VCaP (cell line): ENCODE results near the gene BMS1.

ENCODE experiments used
- H3K27ac ChIP-seq: fragments of 450-650 bp; 2 replicates; pipeline ENCODE4 v1.5.1; 2017
- TF ChIP-seq, protein P1 (sequence below): fragments of 450-650 bp; conservative IDR thresholded peaks from 2 replicates; pipeline ENCODE4 v1.5.1; 2017; ENCODE audit warnings: mild to moderate bottlenecking, moderate library complexity

BMS1 gene

DNA sequence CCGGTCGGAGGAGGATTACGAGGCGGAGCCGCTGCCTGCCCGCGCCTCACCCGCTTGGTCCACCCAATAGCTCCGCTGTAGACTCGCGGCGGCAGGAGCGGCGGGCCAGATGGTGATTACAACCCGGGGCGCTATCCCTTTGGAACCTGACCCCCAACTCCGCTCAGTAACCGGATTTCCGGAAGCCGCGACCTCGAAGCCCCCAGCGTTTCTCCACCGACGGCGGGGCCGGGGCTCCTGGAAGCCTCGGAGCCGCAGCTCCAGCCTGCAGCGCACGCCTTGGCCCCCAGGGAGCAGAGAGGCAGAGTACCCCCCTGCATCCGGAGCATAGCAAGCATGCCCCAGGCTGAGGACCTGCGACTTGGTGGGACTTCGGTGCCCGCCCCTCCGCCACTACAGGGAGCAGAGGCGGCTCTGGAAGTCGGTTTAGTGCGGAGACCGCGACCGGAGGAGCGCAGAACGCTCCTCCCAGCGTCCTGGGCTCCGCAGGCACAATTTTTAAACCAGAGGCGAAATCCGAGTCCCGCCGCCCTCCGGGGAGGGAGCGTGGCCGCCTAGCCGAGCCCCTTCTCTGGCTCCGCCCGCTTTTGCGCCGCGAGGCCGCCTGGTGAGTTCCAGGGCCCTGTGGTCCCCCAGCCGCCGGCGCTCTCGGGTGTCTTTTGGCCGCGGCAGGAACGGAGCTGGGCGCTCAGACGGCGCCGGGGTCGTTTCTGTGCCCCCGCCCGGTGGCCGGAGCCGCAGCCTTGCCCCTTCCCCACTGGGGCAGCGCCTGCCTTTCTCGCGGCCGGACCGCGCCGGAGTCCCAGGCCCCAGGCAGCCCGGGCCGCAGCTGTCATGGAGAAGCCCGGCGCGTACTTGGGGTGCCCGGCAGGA is 28.2 kb upstream of the BMS1 start:
- TF ChIP-seq, protein P1, sequence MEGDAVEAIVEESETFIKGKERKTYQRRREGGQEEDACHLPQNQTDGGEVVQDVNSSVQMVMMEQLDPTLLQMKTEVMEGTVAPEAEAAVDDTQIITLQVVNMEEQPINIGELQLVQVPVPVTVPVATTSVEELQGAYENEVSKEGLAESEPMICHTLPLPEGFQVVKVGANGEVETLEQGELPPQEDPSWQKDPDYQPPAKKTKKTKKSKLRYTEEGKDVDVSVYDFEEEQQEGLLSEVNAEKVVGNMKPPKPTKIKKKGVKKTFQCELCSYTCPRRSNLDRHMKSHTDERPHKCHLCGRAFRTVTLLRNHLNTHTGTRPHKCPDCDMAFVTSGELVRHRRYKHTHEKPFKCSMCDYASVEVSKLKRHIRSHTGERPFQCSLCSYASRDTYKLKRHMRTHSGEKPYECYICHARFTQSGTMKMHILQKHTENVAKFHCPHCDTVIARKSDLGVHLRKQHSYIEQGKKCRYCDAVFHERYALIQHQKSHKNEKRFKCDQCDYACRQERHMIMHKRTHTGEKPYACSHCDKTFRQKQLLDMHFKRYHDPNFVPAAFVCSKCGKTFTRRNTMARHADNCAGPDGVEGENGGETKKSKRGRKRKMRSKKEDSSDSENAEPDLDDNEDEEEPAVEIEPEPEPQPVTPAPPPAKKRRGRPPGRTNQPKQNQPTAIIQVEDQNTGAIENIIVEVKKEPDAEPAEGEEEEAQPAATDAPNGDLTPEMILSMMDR = no peak
- peak overlapping the region; percentile 34; the same call in 1 of the 2 replicates for H3K27ac ChIP-seq

DNA sequence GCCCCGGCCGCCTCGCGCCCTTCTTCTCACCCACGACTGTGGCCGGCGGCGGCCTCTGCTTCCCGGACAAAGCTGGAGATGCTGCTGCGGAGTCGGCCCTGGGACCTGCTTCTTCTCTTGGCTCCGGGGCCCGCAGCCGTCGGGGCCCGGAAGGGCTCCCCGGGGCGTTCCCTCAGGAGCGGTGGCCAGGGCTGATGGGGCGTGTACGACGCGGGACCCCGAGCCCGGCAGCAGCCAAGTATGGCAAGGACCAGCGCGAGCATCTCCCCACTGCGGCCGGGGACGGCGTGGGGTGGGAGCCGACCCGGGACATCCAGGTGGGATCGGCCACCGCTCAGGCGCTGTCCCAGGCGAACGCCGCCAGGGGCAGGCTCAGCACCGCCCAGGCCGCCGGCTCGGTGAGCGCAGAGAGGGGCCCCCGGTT is 27.6 kb upstream of the BMS1 start:
- TF ChIP-seq, protein P1 = no peak
- no peak overlapping the region; the same call in 1 of the 2 replicates for H3K27ac ChIP-seq

DNA sequence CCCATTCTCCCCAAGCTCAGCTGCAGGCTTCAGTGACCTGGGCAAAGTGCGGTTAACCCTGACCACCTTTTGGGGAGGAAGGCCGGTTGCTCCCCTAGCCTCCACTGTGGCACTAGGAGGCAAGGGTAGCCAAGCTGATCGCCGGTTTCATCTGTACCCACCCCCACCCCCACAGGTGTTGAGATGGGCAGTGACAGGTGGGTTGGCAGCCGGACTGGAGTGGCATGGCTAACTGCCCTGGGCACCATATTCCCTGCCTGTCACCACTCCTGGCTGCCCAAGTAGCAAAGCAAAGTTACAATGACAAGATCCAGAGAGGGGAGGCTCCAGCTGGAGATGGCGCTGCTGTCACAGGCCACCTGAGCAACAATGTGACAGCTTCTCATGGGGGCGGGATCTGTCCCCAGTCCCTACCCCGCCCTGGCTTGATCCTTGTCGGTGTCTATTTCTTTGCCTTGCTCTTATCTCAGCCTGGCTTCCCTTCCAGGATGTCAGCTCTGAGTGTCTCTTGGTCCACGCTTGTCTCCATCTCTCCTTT is 27.0 kb upstream of the BMS1 start:
- no peak overlapping the region for H3K27ac ChIP-seq
- TF ChIP-seq, protein P1 = no peak

DNA sequence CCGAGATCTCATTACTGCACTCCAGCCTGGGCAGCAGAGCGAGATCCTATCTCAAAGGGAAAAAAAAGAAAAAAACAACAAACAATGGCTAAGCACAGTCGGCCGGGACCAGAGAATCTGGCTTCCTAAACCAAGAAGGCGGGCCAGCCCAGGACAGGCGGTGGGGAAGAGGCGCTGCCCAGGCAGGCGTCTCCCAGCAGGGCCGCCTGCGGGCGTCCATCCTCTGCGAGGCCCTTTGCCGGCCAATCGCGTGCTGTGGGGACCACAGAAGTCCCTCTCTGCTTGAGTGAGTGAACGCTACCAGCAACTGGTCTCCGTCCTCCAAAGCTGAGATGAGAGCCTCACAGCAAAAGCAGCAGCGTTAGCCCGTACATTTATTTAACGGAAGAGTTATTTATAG is 14.7 kb upstream of the BMS1 start:
- H3K27ac ChIP-seq = no peak overlapping the region
- TF ChIP-seq, protein P1 = no peak

DNA sequence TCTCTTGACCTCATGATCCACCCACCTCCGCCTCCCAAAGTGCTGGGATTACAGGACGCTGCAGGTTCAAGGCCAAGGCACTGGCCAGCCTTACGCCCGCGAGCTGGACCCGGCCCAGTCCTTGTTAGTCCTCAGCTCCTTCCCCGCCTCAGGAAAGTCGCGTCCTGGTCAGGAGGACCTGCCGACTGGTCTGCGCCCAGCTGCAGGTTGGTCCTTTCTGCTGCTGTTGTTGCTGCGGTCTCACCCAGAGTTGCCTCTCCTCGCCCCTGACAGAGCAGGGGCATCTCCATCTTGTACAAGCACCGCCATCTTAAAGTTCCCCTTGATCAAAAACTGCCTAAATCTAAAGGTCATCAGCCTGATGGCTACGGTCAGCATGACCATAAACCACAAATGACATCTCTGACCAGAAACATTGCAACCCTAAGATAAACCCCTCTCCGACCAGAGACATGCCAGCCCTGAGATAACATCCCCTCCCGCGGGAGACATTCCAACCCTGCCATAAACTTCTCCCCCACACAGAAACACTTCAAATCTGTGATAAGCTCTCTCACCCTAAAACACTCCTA is 13.9 kb upstream of the BMS1 start:
- TF ChIP-seq, protein P1 = no peak

DNA sequence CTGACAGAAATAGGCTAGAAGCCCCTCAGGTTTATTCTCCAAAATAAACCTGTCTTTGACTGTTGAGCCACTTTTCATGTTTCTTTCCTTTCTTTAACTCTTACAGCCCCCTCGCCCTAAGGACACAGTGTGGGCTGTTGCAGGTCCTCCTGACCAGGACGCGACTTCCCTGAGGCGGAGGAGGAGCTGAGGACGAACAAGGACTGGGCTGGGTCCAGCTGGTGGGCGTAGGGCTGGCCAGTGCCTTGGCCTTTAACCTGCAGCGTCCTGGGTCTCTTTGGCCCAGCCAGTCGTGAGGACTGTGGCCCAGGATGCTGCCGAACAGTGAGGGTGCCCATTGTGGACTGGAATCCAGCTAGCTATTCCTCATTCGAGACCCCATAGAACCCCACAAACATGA is 13.4 kb upstream of the BMS1 start:
- TF ChIP-seq, protein P1 = no peak
- H3K27ac ChIP-seq = peak overlapping the region; percentile 59

More for the DNA sequence above, 13.9 kb upstream of the BMS1 start:
- no peak overlapping the region for H3K27ac ChIP-seq

DNA sequence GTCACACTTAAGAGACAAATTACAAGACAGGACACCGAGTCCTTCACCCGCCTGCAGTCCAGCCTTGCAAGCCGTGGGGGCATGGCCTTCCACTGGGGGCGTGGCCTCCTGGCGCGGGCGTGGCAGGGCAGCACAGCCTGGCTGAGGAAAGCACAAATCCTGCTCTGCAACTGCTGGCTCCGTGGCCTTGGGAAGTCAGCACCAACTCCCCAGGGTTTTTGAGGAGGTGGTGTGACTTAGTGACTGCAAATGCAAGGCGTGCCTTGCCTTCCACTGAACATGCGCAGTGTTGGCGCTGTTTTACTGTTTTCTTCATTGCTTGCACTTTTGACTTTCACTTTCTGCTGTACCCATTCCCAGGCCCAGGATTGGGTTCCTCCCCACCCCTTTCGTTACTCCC is 12.9 kb upstream of the BMS1 start:
- H3K27ac ChIP-seq = peak overlapping the region; percentile 59
- TF ChIP-seq, protein P1 = no peak
